Hematopoietic multipotent progenitor cell treated with erythropoietin and hydrocortisone succinate and interleukin-3 and kit ligand, for 8 days (in vitro differentiated cells): ENCODE data around the gene CCR6.
A peak's percentile ranks its signal among the peaks of the same experiment; 100 is the strongest.
"Not testable (repeated sequence)": the region's sequence is repeated elsewhere in the genome, so short reads cannot be mapped to it uniquely, and the experiment has no call there.

Source experiments
- DNase-seq: peaks from one replicate; pipeline ENCODE4 v3.0.0-alpha.2; 2015

Gene CCR6

DNA sequence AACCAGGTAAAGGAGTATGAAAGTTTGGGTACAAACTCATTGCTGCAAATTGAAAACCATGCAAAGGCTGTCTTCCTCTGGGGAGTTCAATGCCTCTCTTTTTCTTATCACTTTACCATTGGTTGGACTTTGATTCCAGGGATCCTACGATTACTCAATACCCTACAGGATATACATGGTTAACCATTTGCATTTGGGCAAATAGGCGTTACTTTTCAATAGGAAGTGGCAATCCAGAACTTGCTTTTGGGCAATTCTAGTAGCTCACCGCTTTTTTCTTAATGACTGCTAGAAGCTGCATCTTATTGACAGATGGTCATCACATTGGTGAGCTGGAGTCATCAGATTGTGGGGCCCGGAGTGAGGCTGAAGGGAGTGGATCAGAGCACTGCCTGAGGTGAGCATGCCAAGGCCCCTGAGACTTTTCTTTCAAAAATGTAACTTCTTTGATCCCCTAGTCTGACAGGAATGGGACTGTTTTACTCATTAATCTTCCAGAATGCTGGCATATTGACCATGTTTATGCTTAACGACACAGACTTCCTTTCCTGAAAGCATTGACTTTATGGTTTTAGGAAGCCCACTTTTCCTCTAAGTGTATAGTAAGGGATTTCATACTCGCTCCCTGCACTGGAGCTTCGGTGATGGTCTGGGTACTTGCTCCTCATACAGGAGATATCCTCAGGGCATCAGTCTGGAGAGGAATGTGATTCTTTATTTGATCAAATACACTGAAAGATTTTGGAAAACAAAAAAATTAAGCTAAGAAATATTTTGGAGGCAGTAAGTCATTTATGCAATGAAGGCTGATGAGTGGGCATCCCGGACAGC, at the start of gene CCR6:
CCR6 (plus strand) TSS at position 270 of the 831 bp plus-strand sequence. CDS start 13,039 bp downstream, outside the sequence.
- DNase-seq: no peak

DNA sequence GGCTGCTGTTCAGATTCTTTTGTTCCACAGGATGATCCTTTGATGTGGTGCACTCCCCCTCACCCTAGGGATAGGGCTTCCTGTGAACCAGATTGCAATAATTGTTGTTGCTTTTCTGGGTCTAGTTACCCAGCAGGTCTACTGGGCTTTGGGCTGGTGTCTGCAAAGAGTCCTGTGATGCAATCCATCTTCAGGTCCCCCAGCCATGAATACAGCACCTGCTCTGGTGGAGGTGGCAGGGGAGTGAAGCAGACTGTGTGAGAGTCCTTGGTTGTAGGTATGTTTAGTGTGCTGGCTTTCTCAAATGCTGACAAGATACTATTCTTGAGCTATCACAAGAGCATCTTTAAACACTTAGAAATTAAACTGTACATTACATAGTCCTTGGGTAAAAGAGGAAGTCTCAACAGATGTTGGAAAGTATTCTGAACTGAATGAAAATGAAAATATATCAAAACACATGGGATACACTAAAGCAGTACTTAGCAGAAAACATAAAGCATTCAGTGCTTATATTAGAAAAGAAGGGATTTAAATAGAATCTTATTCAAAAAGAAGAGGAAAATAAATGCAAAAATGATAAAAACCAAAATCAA, 49.1 kb upstream of the CCR6 start:
- no peak for DNase-seq

DNA sequence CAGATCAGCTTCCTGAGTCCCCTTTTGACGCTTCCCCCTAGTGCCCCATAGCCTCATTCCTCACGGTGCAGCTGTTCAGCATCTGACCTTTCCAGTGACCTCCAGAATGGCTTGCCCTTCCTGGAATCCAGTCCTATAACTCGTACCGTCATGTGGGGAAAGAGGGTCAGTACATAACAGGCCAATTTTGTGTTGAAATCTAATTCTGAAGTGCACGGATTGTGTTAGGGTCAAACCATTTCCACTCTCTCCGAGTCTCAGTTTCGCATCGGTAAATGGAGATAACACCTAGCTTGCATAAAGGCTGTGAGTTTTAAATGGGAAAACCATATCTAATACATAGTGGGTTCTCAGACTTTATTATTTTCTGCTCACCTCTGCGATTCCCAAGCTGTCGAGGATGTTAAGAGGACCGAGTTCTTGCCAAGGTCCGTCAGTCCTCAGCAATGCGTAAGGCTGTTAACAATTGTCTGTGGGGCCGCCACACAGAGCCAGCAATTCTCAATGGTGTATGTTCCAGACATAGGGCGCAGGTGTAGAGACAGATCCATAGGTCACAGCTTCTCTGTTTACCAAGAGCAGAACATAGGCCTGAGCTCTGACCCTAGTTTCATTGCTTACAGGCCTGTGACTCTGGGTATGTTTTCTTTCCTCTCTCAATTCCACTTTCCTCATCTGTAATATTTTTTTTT, 45.5 kb upstream of the CCR6 start:
- no peak for DNase-seq

DNA sequence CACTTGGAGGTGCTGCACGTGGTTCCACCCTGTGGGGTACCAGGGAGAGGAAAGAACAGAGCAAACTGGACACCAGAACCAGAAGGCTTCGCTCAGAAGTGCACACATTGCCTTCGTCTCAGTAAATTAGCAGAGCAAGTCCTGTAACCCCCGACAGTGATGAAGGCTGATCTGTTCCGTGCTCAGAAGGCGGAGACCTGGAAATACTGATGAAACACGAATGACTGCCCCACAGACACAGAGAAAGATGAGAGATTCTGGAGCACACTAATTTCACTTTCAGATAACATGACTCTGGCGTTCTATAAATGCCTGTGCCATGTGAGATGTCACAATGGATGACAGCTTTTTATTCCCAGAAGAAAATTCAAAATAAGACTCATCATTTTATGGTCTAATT, 44.2 kb upstream of the CCR6 start:
- DNase-seq: no peak

DNA sequence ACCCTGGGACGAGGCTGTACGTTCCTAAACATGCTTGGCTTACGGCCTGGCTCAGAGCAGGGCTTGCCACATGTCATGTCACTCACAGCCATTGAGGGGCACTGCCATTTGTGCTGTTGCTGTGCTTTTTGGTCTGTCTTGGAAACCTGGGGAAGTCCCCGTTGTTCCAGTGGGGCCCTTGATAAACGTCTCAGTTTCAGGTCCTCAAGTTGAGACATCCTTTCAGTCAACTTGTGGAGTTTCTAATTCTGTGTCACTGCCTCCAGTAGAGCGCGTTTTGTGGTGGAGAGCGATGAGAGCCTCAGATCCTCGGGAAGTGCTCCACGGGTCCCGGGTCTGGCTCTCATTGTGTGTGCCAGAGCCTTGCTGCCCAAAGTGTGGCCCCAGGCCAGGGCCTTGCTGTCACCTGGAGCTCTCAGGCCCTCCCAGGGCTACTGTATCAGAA, 43.0 kb upstream of the CCR6 start:
- DNase-seq: no peak

DNA sequence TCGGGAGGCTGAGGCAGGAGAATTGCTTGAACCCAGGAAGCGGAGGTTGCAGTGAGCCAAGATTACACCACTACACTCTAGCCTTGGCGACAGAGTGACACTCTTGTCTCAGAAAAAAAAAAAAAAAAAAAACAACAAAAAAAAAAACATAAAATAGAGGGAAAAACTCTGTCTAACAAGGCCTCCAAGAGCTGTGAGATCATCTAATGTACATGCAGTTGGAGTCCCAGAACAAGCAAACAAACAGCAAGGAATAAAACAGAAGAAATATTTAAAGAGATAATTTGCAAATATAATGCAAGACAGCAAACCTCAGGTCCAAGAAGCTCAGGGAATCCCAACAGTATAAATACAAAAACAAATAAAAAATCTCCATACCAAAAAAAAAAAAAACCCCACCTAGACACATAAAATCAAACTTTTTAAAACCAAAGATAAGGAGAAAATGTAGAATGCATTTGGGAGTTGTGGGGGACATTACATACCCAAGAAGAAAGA, 35.0 kb upstream of the CCR6 start:
- DNase-seq: no peak

DNA sequence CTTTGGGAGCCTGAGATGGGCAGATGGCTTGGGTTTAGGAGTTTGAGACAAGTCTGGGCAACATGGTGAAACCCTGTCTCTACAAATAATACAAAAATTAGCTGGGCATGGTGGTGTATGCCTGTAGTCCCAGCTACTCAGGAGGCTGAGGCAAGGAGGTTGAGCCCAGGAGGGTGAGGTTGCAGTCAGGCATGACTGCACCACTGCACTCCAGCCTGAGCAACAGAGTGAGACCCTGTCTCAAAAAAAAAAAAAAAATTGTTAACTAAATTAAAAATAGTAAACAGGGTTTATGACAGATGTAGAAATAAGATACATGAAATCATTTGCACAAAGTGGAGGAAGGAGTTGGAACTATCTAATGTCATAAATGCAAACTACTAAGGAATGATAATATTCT, 34.2 kb upstream of the CCR6 start:
- DNase-seq: not testable (repeated sequence)

DNA sequence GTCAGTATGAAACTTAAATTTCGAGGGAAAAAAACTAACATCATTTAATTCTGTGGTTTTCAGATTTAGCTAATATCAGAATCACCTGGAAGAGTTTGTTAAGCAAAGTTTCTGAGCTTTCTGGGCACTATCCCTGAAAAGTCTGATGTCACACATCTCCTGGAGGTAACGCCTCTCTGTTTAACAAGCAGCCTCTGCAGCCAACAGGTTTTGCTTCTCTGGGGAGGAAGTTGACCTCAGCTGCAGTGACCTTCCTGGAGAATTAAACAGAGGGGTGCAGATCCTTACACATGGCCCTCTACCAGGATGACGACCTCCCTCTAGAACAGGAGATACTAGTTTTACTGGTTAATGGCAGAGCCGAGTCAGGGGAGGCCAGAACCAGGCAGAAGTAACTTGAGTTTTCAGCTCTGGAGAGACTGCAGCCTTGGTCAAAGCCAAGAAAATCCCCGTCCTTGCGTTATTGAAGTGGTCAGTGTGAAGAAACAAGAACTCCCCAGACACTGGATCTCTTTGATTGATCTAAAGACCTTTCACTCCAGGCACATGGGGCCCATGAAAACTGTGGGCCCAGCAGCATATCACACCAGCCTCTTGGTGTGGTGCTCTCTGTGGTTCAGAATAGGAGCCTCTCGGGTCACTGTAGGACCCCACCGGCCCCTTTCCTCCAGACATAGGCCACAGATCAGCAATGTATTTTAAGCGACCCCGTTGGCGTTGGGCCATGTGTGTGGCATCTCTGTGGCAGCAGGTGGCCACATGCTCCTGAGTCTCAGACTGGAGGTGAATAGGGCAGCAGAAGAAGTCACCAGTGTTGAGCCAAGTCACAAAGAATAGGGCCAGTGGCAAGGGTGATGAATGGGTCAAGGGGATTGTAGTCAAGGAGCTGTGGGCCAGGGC, 33.4 kb upstream of the CCR6 start:
- no peak for DNase-seq

DNA sequence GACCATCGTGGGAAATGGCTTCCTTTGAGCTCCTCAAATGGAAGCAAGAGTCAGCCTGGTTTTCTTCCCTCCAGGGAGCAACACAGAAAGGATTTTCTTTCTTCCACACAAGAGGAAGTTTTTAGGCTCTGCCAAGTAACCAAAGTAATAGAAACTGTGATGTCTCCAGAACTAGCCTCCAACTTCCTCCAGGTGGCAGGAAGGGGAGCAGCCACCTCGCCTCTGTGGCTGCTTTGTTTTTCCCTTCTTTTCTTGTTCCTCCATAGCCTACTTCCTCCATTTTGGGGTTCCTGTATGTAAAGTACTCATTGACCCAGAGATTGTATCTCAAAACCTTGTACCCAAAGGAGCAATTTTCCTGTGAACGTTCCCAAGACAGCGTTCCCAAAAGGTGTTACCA, 32.7 kb upstream of the CCR6 start:
- no peak for DNase-seq

DNA sequence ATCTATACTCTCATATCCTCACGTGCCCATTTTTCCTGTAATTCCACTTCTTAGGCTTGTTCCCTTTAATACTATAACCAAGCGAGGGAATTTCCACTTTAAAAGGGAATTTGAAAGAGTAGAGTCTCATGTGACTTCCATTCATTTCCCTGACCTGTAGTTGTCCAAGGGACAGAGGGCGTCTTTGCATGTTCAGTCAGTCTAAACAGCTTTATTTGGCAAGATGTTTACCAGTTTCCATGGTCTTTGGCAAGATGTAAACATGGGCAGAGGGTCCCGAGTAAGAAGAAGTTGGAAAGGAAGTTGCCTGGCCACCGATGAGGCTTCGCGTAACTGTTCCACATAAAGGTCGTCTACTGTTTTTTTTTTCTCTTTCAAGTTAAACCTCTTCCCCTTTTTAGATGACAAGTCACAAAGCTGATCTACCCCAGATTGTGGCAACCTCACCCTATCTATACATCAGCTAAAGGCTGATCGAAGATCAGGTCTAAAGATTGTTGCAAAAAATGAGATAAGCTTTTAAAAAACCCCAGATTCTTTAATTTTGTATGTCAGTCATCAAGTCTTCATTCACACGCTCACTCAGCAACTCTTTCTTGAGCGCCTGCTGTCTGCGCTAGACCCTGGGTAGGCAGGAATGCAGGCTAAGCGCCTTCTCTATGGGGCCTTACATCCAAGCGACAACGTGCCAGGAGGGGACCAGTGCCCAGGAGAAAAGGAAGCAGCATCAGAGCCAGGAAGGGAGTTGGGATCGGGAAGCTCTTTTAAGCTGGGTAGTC, 31.7 kb upstream of the CCR6 start:
- peak; percentile 20 for DNase-seq

DNA sequence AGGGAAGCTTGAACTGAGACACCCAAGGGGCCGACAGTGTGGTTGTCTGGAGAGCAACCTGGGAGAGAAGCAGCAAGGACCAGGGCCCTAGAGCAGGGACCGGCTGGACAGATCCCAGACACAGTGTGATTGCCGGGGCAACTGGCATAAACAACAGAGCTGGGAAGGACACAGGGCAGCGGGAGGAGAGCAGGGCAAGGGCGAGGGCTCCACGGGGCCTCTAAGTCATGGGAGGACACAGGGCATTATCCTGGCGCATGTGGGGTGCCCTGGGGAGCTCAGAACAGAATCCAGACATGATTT, 31.1 kb upstream of the CCR6 start:
- DNase-seq: no peak

DNA sequence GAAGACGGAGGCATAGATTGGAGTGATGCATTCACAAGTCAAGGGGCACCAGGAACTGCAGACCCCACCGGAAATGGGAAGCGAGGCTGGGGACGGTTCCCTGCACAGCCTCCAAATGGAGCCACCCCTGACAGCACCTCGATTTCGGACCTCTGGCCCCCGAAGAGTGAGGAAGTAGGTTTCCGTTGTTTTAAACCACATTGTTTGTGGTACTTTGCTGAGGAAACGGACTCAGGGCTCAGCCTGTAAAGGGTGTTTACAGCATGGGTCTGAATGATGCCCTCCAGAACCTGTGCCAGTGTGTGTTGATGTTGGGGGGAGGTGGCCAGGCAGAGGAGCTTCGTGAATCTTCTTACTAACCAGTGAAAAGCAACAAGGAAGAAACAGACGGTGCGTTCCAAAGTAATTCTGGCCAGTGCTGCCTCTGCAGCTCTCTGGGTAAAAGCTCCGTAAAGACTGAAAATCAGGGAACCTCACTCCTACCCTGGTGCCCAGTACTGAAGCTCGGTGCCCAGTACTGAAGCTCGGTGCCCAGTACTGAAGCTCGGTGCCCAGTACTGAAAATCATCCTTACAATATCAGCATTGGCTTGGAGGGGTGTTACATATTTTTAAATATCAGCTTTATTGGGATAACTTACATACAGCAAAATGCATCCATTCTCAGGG, 30.1 kb upstream of the CCR6 start:
- no peak for DNase-seq

DNA sequence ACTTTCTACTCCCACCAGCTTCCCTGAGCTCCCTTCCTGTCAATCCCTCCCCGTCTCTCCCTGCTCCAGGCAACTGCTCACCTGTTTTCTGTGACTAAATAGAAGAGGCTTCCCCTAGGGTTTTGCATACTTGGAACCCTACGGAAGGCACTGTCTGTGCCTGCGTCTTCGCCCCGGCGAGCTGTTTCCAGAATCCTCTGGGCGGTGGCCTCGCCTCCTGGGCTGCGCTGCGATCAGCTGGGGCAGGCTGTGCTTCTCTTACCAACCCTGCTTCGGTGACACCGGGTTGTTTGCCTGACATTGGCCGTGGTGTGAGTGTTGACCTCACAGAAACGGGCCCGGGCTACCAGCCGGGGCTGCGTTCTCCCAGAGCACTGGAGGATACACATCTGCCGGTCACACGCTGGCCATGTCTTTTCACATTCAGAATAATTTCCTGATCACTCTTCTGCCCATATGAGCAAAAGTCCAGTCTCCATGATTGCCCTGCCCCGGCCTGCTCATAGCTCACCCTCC, 29.4 kb upstream of the CCR6 start:
- no peak for DNase-seq

DNA sequence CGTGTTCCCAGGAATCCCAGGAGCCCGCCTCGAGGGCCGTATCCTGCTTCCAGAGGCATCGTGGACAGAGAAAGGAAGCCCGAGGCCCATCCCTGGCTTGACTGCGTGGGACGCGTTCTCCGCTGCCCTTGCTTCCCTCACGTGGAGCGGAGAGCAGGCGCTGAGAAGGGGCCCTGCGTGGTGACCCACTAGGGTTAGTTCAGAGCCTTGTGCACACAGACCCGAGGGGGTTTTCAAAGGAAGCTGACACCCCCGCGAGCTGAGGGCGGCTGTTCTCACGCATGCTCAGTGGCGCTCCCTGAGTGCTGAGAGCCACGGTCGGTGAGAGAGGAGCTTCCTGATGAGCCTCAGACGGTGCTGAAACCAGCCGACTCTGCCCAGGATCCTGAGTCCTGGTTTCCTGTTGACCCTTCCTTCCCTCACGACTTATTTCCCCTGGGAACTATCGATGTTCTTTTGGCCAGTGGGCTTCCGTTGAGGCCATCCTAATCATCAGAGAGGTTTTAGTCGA, 28.9 kb upstream of the CCR6 start:
- DNase-seq: no peak

DNA sequence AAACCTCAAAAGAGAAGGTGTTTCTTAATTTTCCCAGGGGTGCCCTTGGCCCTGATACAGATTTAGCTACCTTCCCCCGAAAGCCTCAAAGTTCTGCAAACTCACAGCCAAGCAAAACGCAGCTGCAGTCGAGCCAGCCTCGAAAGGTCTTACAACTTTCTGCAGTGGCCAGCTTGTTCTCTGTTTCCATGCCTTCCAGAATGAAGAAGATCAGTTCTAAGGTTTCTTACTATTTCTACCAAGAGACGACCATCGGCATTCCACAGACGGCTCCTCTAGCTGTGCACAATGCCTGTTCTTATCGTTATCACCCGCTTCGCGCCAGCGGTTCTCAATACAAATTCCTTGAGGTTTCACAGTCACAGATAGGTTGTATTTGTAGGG, 28.5 kb upstream of the CCR6 start:
- DNase-seq: no peak

DNA sequence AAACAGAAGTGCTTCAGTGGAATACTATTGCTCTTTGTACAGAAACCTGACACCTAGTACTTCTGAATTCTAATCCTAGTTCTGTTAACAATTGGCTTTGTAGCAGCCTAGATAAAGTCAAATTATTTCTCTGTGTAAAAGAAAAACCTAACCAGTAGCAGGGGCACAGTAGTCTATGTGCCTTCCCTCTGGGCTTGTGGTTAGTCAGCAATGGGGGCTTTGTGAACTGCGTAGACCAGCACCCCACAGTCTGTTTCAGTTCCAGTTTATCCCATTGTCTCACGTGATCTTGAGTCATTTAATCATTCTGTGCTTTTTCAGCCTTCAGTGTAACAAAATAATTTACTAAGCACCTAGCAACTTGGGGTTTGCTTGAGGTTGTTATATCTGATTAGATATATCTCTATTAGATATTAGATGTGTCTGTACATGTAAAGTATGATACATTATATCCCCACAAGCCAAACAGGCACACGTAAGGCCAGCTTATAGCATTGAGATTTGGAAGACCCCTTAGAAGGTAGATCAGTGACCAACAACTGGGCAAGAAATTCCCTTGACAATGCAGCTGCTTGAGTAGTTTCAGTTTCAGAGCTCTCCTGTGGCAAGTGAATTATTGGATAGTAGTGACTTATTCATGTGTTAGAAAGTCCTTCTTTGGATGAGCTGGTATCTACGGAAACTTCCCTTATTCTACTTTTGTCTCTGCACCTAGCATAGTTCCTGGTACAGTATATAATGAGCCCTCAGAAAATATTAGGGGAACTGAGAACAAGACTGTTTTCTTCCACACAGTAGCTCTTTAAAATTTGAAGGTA, 27.9 kb upstream of the CCR6 start:
- no peak for DNase-seq

DNA sequence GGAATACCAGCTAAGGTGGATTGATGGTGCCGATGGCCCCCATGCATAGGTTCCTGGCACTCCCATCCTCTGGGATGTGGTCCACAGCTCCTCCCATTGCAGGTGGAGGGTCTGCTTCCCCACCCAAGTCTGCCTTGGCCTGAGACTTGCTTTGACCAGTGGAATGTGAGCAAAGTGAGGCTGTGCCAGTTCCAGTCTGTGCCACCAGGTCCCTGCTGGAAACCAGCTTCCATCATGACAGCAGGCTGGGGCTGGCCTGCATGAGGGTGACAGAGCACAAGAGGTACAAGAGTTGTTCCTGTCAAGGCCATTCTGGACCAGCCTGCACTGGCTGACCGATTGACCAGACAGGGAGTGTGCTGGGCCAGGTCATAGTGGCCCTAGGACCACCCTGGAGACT, 27.0 kb upstream of the CCR6 start:
- DNase-seq: no peak

DNA sequence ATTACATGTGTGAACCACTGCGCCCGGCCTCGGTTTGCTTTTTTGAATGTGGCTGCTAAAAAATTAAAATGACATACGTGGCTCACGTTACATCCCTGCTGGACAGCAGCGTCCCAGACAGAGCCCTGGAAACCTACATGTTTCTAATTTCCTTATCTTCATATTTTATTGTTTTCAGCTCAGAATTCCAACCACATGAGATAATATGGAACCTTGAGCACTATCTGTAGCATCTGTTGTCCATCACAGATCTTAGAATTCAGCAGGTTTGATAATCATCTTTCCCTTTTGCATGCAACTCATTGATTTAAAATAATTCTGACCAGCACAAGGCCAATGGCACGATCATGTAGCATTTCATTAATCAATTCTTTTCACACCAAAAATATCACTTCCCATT, 25.9 kb upstream of the CCR6 start:
- DNase-seq: no peak

DNA sequence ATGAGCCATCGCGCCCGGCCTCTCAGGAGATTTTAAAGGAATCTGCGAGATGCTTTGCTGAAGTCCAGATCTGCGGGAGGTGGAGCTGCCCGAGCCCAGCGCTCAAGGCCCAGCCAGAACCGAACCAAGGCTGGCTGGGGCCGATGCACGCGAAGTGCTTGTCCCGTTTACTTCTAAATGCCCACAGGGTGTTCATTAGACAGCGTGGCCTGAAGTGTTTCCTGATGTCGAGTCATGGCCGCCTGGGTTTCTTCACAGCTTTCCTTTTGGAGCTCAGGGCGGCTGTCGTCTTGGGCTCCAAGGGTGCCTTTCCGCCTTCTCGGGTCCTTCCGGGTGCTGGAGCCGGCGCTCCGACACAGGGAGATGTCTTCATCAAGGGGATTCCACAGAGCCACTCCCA, 25.1 kb upstream of the CCR6 start:
- DNase-seq: no peak

DNA sequence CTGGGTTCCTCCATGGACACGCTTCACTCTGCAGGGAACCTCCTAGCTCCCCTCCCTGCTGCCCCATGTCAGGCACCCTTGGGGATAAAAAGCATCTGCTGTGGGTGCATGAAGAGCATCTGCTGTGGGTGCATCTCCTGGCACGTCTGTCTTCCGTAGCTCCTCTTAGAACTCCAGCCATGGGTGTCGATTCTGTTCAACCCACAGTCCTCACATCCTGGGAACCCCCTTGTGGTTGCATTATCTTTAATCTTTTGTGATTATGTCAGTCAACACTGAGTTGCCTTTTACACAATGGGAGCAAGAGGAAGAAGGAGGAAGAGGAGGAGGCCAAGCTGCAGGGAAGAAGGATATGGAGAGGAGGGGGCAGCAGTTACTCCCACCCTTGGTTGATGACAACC, 24.1 kb upstream of the CCR6 start:
- DNase-seq: no peak
